Activated T-helper 1 cell treated with anti-CD3 and anti-CD28 coated beads, Interleukin-12 subunit alpha, Interleukin-12 subunit beta, Interleukin-2, Interleukin-4 antibody, amounts not matched to agents 30 ng/mL and 10 ng/mL and 1 ng/mL, durations not matched to agents 14 hours and 24 hours and 36 hours (primary cell): ENCODE data around the gene GIT2. TPM values are rescaled to one million over a fixed set of nuclear protein-coding genes. Genes with fewer than 3 reads are reported as not detected.
"Not testable (repeated sequence)": the region's sequence is repeated elsewhere in the genome, so short reads cannot be mapped to it uniquely, and the experiment has no call there.

Source experiments
- DNase-seq: peaks from one replicate; pipeline ENCODE4 v3.0.0; 2021; ENCODE audit warnings: low spot score
- H3K27ac Mint-ChIP-seq: one replicate; pipeline ENCODE4 v1.8.0; 2021; ENCODE audit warnings: mild to moderate bottlenecking, mixed read lengths
- H3K27me3 Mint-ChIP-seq: one replicate; pipeline ENCODE4 v1.8.0; 2022; ENCODE audit warnings: mild to moderate bottlenecking, moderate library complexity, mixed read lengths; ENCODE audit not compliant: insufficient read depth
- H3K36me3 Mint-ChIP-seq: one replicate; pipeline ENCODE4 v1.8.0; 2021; ENCODE audit warnings: low read depth, mixed read lengths
- H3K4me1 Mint-ChIP-seq: one replicate; pipeline ENCODE4 v1.8.0; 2021; ENCODE audit warnings: low read depth, mixed read lengths
- H3K4me3 Mint-ChIP-seq: one replicate; pipeline ENCODE4 v1.8.0; 2021; ENCODE audit warnings: mild to moderate bottlenecking, moderate library complexity, mixed read lengths
- H3K9me3 Mint-ChIP-seq: one replicate; pipeline ENCODE4 v1.8.0; 2021; ENCODE audit warnings: mixed read lengths
- intact Hi-C: fragments of 100-400 bp; cut with micrococcal nuclease; formaldehyde crosslinking; loops from one replicate; pipeline ENCODE4 v1.15.1; 2024
- total RNA-seq: library from RNA; stranded (reverse); gene quantifications from 2 replicates; pipeline ENCODE4 v1.2.3, GENCODE V29; 2022

GIT2 gene
- total RNA-seq, 1 donor from 2014 or later: 86.2 TPM

DNA sequence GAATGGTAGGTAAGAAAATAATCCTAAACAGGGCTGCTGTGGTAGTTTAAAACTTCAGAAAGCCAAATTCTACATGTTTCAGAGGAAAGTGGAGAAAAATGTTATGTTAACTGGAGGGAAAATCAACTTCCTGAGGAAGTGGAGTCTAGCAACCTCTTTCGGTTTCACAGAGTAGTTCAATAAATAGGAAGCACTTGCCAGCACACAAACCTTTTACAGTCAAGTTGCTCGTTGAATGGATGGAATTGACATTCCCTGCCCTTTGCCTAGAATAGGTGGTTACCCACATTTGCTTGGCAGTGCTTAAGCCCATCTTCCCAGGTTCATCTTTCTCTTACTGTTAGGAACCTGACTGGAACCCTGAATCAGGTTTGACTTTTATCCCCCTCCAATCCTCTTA, 19.0 kb upstream of the GIT2 start:
- Mint-ChIP-seq H3K27me3 (no peaks in the 10 kb centered on the region), H3K36me3 (peaks cover 45% of the 10 kb centered on the region), H3K27ac (peak overlapping the region; percentile 90)

DNA sequence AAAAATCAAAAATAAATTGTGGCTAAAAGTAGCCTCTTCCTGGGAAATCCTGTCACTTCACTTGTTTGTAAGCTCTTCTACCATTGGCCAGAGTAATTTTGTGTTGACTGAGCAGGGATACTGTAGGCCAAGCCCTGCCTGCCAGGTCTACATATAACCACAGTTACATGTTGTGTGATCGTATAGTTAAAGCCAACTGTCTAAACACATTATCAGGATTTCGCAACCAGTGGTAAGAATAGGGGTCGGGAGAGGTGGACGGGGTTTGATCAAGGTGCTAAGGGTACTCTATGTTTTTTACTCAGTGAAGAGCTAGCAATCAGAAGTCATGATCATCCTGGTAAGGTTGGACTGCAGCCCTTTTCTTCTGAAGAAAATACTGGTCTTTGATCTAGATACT, 16.5 kb upstream of the GIT2 start:
- H3K4me3 Mint-ChIP-seq: no peak overlapping the region
- H3K4me1 Mint-ChIP-seq: peaks cover 55% of the 10 kb centered on the region
- peak overlapping the region; percentile 4 for H3K27ac Mint-ChIP-seq
- peaks cover 44% of the 10 kb centered on the region for H3K36me3 Mint-ChIP-seq
- H3K27me3 Mint-ChIP-seq: no peaks in the 10 kb centered on the region
- intact Hi-C loops: no loop called here
- no peaks in the 10 kb centered on the region for H3K9me3 Mint-ChIP-seq
- no peak for DNase-seq

More for the DNA sequence above, 19.0 kb upstream of the GIT2 start:
- H3K4me1 Mint-ChIP-seq: peaks cover 44% of the 10 kb centered on the region
- no peaks in the 10 kb centered on the region for H3K9me3 Mint-ChIP-seq
- intact Hi-C loops: loop anchor here (1.0 kb wide), 2 partner anchors 81 to 210 kb away; no protein-coding TSS in a partner anchor
- peak overlapping the region; percentile 53 for H3K4me3 Mint-ChIP-seq
- no peak for DNase-seq

GRCh38 chr12:110012137-110012536, 16.0 kb upstream of the GIT2 start:
- H3K27ac Mint-ChIP-seq: peak overlapping the region; percentile 4
- intact Hi-C loops: no loop called here
- no peaks in the 10 kb centered on the region for H3K9me3 Mint-ChIP-seq
- H3K4me3 Mint-ChIP-seq: no peak overlapping the region
- H3K27me3 Mint-ChIP-seq: no peaks in the 10 kb centered on the region
- peaks cover 55% of the 10 kb centered on the region for H3K4me1 Mint-ChIP-seq
- H3K36me3 Mint-ChIP-seq: peaks cover 43% of the 10 kb centered on the region
- no peak for DNase-seq

DNA sequence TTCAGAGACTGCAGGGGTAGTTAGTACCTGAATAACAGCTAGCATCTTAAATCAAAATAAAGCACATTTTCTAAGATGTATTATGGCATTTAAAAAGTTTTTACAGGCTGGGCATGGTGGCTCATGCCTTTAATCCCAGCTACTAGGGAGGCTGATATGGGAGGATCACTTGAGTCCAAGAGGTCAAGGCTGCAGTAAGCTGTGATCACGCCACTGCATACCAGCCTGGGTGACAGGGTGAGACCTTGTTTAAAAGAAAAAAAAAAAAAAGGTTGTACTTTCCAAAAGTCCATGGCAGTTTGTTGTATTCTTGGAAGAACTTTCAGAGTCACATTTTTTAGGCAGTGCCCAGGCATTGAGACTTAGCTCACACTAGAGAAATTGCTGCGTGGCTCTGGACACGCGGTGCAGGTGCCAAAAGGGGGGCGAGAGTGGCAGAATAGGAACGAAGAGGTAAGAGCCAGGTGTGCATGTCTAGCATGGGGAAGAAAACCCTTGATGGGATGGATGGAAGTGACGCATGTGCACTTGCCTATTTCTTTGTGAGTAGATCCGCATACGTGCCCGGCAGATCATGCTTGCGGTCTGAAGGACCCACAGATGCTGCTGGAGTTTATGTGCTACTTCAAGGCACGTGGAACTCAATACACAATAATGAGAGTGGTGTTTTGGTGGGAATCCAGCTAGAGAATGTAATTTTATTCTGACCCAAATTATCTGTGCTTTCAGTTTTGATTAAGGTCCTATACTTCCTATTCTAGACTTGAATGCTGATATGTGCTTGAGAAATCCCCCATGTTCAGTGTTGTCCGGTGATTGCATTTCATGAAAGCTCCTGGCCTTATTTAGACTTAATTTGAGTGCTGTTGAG, 14.9 kb upstream of the GIT2 start:
- Mint-ChIP-seq H3K4me1 (peaks cover 60% of the 10 kb centered on the region), H3K4me3 (no peak overlapping the region), H3K36me3 (peaks cover 47% of the 10 kb centered on the region), H3K27ac (peak overlapping the region; percentile 2), H3K27me3 (no peaks in the 10 kb centered on the region), H3K9me3 (no peaks in the 10 kb centered on the region)
- intact Hi-C loops: no loop called here
- DNase-seq: no peak

- not testable (repeated sequence) for H3K27ac Mint-ChIP-seq, H3K9me3 Mint-ChIP-seq, H3K4me3 Mint-ChIP-seq, H3K27me3 Mint-ChIP-seq, DNase-seq
- intact Hi-C loops: loop anchor here (2.0 kb wide), 1 partner anchor 14 kb away; no protein-coding TSS in a partner anchor
- Mint-ChIP-seq H3K36me3 (peaks cover 44% of the 10 kb centered on the region), H3K4me1 (peaks cover 71% of the 10 kb centered on the region)
Measured at GRCh38 chr12:110008681-110009398, 12.7 kb upstream of the GIT2 start.

- Mint-ChIP-seq H3K9me3 (no peaks in the 10 kb centered on the region), H3K27ac (no peak overlapping the region), H3K4me1 (peaks cover 79% of the 10 kb centered on the region), H3K27me3 (no peaks in the 10 kb centered on the region), H3K36me3 (peaks cover 48% of the 10 kb centered on the region), H3K4me3 (no peak overlapping the region)
- no peak for DNase-seq
- intact Hi-C loops: loop anchor here (2.0 kb wide), 1 partner anchor 13 kb away; no protein-coding TSS in a partner anchor
Measured at GRCh38 chr12:110007881-110008280, 11.7 kb upstream of the GIT2 start.

GRCh38 chr12:110006115-110006514, 9.9 kb upstream of the GIT2 start:
- intact Hi-C loops: no loop called here
- peaks cover 73% of the 10 kb centered on the region for H3K4me1 Mint-ChIP-seq
- H3K4me3 Mint-ChIP-seq: no peak overlapping the region
- no peaks in the 10 kb centered on the region for H3K9me3 Mint-ChIP-seq
- H3K27ac Mint-ChIP-seq: peak overlapping the region; percentile 12
- DNase-seq: no peak
- H3K27me3 Mint-ChIP-seq: no peaks in the 10 kb centered on the region
- peaks cover 44% of the 10 kb centered on the region for H3K36me3 Mint-ChIP-seq

DNA sequence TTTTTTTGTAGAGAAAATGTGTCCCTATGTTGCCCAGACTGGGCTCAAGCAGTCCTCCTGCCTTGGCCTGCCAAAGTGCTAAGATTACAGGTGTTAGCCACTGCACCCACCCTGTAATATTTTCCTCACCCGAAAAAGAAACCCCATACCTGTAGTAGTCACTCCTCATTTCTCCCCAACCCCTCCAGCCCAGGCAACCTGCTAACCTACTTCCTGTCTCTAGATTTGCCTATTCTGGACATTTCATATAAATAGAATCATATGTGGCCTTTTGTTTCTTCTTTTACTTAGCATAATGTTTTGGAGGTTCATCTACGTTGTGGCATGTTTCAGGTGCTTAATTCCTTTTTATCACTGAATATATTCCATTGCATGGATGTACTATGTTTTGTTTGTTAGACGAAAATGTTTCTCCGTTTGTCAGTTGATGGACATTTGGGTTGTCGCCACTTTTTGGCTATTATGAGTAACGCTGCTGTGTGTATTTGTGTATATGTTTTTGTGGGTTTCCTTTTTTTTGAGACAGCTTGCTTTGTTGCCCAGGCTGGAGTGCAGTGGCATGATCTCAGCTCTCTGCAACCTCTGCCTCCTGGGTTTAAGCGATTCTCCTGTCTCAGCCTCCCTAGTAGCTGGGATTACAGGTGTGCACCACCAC, 9.3 kb upstream of the GIT2 start:
- peak overlapping the region; percentile 35 for H3K27ac Mint-ChIP-seq
- intact Hi-C loops: no loop called here
- no peak for DNase-seq
- no peaks in the 10 kb centered on the region for H3K27me3 Mint-ChIP-seq
- peaks cover 45% of the 10 kb centered on the region for H3K36me3 Mint-ChIP-seq
- no peaks in the 10 kb centered on the region for H3K9me3 Mint-ChIP-seq
- peak overlapping the region; percentile 25 for H3K4me3 Mint-ChIP-seq
- H3K4me1 Mint-ChIP-seq: peaks cover 72% of the 10 kb centered on the region

- DNase-seq: no peak
- no peaks in the 10 kb centered on the region for H3K9me3 Mint-ChIP-seq
- peak overlapping the region; percentile 39 for H3K4me3 Mint-ChIP-seq
- H3K36me3 Mint-ChIP-seq: peaks cover 42% of the 10 kb centered on the region
- no peaks in the 10 kb centered on the region for H3K27me3 Mint-ChIP-seq
- peaks cover 71% of the 10 kb centered on the region for H3K4me1 Mint-ChIP-seq
- intact Hi-C loops: no loop called here
- H3K27ac Mint-ChIP-seq: peak overlapping the region; percentile 68
Measured at GRCh38 chr12:110004598-110004997, 8.4 kb upstream of the GIT2 start.

- H3K36me3 Mint-ChIP-seq: peaks cover 33% of the 10 kb centered on the region
- H3K4me1 Mint-ChIP-seq: peaks cover 74% of the 10 kb centered on the region
- H3K9me3 Mint-ChIP-seq: no peaks in the 10 kb centered on the region
- H3K27ac Mint-ChIP-seq: peak overlapping the region; percentile 16
- H3K4me3 Mint-ChIP-seq: no peak overlapping the region
- intact Hi-C loops: no loop called here
- H3K27me3 Mint-ChIP-seq: no peaks in the 10 kb centered on the region
- no peak for DNase-seq
Measured at GRCh38 chr12:110002676-110003515, 6.7 kb upstream of the GIT2 start.

GRCh38 chr12:110001596-110001995, 5.4 kb upstream of the GIT2 start:
- Mint-ChIP-seq H3K27ac (no peak overlapping the region), H3K36me3 (peaks cover 25% of the 10 kb centered on the region), H3K4me3 (peak overlapping the region; percentile 19), H3K27me3 (no peaks in the 10 kb centered on the region), H3K4me1 (peaks cover 80% of the 10 kb centered on the region), H3K9me3 (no peaks in the 10 kb centered on the region)
- DNase-seq: no peak
- intact Hi-C loops: no loop called here

GRCh38 chr12:109999983-110000505, 3.9 kb upstream of the GIT2 start:
- Mint-ChIP-seq H3K4me1 (peaks cover 75% of the 10 kb centered on the region), H3K9me3 (no peaks in the 10 kb centered on the region), H3K4me3 (peak overlapping the region; percentile 100), H3K36me3 (peaks cover 19% of the 10 kb centered on the region), H3K27me3 (no peaks in the 10 kb centered on the region), H3K27ac (peak overlapping the region; percentile 98)
- DNase-seq: no peak
- intact Hi-C loops: loop anchor here (10.0 kb wide), 2 partner anchors 285 to 425 kb away; partner anchors contain the start of genes ATP2A2, MMAB and MVK
